Measurements from ENCODE around the gene HEATR5A. TPM values are rescaled to one million over a fixed set of nuclear protein-coding genes. Genes with fewer than 3 reads are reported as not detected.

HEATR5A gene
- total and polyA plus RNA-seq, 11 donors = 22.4 to 57.6 (median 45.5) TPM

DNA sequence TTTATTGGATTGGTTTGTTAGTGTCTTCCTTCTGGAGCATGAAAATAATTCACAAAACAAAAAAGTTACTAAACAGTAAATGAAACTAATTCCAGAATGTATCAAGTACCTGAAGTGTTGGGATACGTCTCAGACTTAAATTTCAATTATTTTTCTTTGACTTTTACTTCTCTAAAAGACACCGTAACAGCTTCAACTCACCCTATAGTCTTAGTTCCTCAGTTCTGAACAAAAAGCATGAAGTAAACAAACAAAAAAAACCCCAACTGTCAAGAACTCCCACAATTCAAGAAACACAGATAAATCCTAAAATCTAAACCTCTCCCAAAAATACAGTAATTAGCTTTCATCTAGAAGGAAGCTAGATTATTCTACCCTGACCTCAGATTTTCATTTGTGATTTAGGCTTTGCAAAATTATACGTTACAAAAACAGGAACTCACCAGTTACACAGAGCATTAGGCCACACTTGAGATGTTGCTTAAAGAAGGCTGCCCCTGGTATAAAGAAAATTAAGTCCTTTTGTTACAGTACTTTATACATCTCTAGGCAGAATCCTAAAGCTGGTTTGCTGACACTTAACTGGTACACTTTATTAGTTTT, 10.2 kb downstream of the HEATR5A start:
- DNase-seq (no peak), ATAC-seq (no peak)
- Histone ChIP-seq H3K36me3 (no peaks in the 10 kb centered on the region), H3K9me3 (no peaks in the 10 kb centered on the region), H3K27me3 (no peaks in the 10 kb centered on the region), H3K27ac (peak overlapping the region in 1 of 12 donors; percentile 43), H3K4me3 (no peak overlapping the region), H3K4me1 (peaks cover 0 to 37% (median 20%) of the 10 kb centered on the region in 12 donors)
- TF ChIP-seq, protein P1, sequence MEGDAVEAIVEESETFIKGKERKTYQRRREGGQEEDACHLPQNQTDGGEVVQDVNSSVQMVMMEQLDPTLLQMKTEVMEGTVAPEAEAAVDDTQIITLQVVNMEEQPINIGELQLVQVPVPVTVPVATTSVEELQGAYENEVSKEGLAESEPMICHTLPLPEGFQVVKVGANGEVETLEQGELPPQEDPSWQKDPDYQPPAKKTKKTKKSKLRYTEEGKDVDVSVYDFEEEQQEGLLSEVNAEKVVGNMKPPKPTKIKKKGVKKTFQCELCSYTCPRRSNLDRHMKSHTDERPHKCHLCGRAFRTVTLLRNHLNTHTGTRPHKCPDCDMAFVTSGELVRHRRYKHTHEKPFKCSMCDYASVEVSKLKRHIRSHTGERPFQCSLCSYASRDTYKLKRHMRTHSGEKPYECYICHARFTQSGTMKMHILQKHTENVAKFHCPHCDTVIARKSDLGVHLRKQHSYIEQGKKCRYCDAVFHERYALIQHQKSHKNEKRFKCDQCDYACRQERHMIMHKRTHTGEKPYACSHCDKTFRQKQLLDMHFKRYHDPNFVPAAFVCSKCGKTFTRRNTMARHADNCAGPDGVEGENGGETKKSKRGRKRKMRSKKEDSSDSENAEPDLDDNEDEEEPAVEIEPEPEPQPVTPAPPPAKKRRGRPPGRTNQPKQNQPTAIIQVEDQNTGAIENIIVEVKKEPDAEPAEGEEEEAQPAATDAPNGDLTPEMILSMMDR (IDR thresholded peaks at IDR 0.05) = no peak
- intact Hi-C loops (cut with DNase I) = no loop called here
- WGBS, 4 donors = 85 to 90% (median 87%) methylated on average over 3 of the region's 3 CpGs

DNA sequence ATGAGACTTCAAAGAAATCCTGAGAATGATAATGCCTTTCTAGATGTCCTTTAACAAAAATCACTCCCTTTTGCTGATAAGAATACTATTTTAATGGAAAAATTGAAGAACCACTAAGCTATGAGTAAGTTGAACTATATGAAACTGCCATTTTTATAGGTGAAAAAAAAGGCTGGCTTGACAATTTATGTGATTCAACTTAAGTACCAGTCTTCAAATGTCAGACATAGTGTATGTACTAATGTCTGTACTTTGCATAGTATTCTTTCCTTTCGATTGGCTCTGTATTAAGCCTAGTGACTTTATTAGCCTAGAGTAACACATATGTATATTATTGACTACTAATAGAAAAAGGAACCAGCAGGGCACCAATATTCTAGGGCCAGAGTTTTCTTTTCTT, 11.9 kb downstream of the HEATR5A start:
- no peak for TF ChIP-seq POLR2A (IDR thresholded peaks at IDR 0.05)
- TF ChIP-seq, protein P1 (IDR thresholded peaks at IDR 0.05) = no peak
- no peak overlapping the region for H3K27ac ChIP-seq
- H3K27me3 ChIP-seq = no peaks in the 10 kb centered on the region
- H3K4me3 ChIP-seq = no peak overlapping the region
- H3K36me3 ChIP-seq = no peaks in the 10 kb centered on the region
- no peak for ATAC-seq
- H3K9me3 ChIP-seq = no peaks in the 10 kb centered on the region
- intact Hi-C loops (cut with DNase I) = loop anchor here in 1 of 10 donors (10.0 kb wide), 1 partner anchor 46 kb away; the partner anchor contains the start of gene DTD2
- 94 to 98% (median 96%) methylated on average over 1 of the region's 1 CpG for WGBS, 4 donors
- peaks cover 0 to 31% (median 19%) of the 10 kb centered on the region in 12 donors for H3K4me1 ChIP-seq
- no peak for DNase-seq

DNA sequence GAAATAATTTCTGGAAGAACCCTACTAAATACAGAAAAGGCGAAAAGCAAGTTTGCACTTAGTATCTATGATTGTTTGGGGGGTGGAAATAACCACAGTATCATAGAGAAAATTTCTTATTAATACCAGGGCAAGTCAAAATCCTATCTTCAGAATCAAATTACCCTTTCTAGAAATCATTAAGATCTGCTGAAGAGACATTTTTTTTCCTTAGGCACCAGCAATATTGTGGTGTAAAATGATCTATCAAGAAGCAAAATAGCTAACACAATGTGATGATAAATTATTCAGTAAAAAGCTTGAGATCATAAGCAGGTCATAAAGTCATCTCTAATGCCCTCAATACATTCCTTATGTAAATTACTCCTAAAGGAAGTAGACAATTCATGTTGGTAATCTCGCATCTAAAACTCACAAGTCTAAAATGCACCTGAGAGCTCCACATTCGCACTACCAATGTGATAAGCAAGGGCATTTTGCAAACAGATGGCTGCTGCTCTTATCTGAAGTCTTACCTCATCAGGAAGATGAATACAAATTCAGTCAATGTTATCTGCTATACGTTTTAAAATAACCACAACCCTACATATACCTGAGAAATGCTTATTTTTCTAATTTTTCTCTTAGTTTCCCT, 14.6 kb downstream of the HEATR5A start:
- TF ChIP-seq POLR2A (IDR thresholded peaks at IDR 0.05) = no peak
- TF ChIP-seq, protein P1 (IDR thresholded peaks at IDR 0.05) = no peak
- peaks cover 0 to 28% (median 13%) of the 10 kb centered on the region in 12 donors for H3K4me1 ChIP-seq
- 63 to 70% (median 64%) methylated on average over 4 of the region's 4 CpGs for WGBS, 4 donors
- no peak overlapping the region for H3K27ac ChIP-seq
- no peaks in the 10 kb centered on the region for H3K9me3 ChIP-seq
- DNase-seq (no peak), ATAC-seq (no peak)
- no peak overlapping the region for H3K4me3 ChIP-seq
- intact Hi-C loops (cut with DNase I) = loop anchor here in 1 of 10 donors (10.0 kb wide), 1 partner anchor 49 kb away; the partner anchor contains the start of gene DTD2
- peaks cover 0 to 22% (median 14%) of the 10 kb centered on the region in 9 donors for H3K36me3 ChIP-seq
- no peaks in the 10 kb centered on the region for H3K27me3 ChIP-seq

DNA sequence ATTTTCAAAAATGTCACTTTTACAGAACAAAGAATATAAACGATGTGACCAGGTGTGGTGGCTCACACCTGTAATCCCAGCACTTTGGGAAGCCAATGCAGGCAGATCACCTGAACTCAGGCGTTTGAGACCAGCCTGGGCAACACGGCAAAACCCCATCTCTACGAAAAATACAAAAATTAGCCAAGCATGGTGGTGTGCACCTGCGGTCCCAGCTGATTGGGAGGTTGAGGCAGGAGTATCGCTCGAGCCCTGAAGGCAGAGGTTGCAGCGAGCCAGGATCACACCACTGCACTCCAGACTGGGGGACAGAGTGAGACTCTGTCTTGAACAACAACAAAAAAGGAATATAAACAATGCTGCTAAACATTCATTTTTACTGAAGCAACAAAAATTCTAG, 15.2 kb downstream of the HEATR5A start:
- intact Hi-C loops (cut with DNase I) = loop anchor here in 1 of 10 donors (10.0 kb wide), 1 partner anchor 50 kb away; the partner anchor contains the start of gene DTD2
- H3K4me3 ChIP-seq = no peak overlapping the region
- TF ChIP-seq, protein P1 (IDR thresholded peaks at IDR 0.05) = no peak
- TF ChIP-seq POLR2A (IDR thresholded peaks at IDR 0.05) = no peak
- DNase-seq (no peak), ATAC-seq (no peak)
- WGBS, 4 donors = 91 to 99% (median 96%) methylated on average over 8 of the region's 8 CpGs
- H3K27me3 ChIP-seq = no peaks in the 10 kb centered on the region
- no peaks in the 10 kb centered on the region for H3K9me3 ChIP-seq
- no peak overlapping the region for H3K27ac ChIP-seq
- H3K4me1 ChIP-seq = peaks cover 0 to 24% (median 7%) of the 10 kb centered on the region in 12 donors
- peaks cover 0 to 28% (median 21%) of the 10 kb centered on the region in 9 donors for H3K36me3 ChIP-seq
